Measurements from ENCODE around the gene SYT6.

The SYT6 gene

DNA sequence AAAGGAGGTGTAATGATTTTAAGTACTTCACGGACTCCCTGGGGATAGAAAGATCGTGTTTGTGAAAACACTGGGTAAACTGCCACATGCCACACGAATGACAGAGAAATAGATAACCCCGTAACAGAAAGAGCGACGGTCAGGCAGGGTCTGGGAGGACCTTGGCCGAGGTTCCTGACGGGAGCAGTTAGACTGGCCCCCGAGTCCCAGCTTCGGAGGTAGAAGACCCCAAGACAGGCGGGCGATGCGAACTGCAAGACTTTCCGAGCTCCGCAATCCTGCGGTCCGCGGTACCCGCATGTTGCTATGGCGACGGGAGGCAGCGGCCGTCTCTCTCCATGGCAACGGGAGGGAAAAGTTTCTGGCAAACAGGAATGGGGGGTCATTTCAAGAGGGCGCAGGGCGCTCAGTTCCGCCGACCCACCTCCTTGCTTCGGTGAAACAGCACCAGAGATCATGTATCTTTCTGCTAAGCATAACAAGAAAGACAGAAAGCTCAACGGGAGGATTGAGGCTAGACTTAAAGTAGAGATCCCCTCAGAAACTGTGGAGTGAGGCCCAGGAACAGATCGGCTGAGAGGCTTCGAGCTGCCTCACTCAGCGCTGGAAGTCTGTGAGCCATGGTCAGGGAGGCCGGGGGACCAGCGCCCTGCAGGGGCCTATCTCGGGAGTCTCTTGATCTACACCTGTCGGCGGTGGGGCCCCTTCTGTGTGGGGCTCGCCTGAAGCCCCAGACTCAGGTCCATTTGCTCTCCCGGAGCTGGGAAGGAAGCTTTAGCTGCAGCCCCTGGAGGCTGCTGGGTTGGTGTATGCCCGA lies 685 bp upstream of the SYT6 start:
- DNase-seq = no peak

DNA sequence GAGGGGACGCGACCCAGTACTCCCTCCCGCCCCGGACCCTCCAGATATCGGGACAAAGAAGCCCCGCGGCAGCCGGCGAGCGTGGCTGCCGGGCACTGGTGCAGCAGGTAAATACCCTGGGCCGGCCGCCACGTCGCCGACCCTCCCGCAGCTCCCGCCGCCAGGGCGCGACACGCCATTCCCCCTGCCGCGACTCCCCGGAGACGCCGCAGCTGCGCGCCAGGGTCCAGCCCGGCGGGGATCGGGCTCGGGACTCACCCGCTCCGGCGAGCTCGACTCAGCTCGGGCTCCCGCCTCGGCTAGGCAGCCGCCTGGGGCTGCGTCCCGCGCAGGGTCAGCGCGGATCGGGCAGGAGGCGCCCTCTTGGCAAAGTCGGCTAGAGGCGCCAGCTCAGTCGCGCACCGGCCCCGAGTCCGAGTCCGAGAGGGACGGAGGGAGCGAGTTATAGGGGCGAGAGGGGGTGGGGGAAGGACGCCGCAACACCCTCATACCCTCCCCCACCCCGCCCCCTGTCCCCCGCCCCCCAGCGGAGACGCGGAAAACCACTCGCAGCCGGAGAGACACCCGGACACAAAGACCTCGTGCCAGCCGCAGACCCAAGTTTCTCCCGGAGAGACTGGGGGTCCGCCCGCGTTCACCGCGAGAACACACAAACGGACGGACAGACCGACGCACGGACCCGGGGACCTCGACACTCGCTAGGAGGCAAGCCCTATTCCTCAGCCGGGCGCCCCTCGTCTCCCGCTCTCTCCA lies 985 bp downstream of the SYT6 start:
- DNase-seq = no peak

DNA sequence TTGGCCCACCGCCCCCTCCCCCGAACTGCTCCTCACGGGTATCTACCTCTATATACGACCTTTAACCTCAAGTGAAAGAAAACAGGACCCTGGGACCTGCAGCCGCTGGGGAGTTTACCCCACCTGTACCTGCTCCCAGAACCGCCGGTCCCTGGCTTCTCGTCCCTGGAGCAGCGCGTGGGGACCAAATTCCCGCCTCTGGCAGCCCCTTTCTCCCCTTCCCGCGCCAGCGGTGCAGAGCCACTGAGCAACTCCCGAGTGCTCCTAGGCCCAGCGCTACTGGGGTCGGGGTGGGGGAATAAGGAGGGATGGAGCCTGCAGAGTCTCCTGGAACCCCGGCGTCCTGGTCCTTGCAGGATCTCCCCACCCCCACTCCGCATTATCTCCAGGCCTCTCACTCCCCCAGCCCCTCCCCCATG lies 1.6 kb downstream of the SYT6 start:
- no peak for DNase-seq

DNA sequence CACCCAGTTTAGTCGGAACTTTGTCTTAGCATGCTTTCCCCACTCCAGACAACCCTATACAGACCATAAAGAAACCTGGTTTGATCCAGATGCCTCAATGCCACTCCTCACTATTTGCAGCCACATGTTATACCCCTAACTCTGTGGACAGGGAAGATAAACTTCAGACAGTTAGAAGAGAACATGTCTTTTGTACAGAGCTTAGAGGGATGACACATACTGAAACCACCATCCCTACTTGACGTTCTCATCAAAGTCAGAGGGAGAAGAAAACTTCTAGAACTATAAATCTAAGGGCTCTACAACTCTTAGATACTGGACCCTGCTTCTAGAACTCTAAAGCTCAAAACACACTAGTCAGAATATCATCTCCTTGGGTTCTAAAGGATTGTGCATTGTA lies 3.7 kb downstream of the SYT6 start:
- DNase-seq = no peak

DNA sequence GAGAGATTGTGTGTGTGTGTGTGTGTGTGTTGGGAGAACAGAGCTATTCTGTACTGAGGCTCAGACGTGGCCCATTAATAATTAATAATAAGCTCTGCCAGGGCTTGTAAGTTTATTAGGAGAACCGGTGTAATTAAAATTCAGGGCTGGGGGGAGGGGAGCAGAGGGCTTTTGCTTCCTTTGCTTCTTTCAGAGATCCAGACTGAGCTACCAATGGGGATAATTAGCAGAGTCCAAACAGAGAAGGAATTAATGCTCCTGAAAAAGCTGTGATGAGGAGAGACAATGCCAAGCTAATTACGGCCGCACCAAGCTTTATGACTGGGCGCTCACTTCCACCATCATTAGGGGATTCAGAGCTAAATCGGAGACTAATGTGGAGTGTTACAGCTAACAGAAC lies 4.5 kb downstream of the SYT6 start:
- no peak for DNase-seq

DNA sequence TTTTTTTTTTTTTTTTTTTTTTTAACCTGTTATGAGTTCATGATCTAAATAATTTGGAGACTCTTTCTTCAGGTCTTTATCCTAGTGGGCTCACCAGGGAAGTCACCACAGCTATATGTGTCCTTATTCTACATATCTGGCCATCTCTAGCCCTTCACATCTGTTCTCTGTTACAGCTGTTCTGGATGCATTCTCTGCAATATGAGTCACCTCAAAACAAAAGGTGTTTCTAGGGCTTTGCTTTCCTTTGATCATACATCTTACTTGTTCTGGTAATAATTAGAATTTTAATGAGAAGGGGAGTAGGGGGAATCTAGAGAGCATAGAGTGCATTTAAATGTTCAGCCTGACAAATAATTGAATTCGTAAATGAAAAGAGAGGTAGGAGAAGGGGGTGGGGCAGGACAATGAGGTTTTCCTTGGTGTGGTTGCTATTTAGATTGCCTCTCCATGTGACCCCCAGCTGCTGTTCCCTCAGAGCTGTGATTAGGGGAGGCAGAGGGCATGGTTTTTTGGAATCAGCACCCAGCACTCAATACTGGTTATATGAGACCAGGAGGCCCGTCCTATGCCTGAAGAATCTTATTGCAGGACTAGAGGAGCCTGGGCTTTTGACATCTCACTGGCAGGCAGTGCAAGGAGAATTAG lies 8.0 kb downstream of the SYT6 start:
- DNase-seq = no peak

DNA sequence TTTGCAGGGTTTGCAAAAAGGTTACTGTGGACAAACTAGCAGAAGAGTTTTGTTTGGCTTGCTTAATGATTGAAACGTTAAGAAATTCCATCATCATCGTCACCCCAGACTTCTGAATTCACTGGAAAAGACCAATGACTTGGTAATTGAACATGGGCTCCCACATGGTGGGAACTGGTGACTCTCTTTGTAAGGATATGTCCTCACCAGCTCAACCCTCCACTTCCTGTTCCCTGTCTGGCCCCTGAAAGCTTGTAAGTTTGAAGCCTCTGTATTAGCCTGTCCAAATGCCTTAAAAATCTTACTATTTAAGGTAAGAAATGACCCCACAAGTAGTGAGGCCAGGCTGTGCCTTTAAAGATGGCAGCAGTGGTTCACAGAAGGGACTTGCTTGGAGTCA lies 9.7 kb downstream of the SYT6 start:
- no peak for DNase-seq

DNA sequence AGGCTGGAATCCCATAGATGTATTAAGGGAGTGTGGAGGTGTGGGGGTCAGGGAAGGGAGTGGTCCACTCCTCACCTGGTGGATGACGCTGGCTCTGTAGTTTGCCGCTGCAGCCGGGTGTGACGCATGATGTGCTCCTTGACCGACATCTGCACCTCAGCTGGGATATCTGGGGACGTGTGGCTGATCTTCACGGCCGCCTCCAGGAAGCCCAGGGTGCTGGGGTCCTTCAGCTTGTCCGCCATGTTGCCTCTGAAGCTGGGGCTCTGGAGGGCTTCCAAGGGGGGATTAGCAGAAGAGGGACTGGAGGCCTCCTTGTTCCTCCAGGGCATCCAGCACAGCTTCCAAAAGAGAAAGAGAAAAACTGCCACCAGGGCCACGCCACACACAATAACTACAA lies 14.1 kb downstream of the SYT6 start:
- no peak for DNase-seq

DNA sequence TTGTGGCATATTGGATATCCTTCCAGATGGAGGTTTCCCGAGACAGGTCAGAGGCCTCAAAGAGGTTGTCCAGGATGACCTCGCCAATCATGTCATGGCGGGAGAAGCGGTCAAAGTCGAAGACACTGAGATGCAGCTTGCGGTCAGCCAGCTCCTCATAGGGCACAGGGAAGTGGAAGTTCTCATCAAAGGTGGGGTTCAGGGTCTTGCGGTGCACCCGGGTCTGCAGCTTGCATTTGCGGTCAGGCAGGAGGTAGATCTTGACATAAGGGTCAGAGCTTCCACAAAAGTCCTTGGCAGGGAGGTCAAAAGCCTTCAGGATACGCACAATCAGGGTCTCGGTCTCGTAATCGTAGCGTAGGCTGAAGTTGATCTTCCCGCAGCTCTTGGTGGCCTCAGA lies 16.2 kb downstream of the SYT6 start:
- no peak for DNase-seq

DNA sequence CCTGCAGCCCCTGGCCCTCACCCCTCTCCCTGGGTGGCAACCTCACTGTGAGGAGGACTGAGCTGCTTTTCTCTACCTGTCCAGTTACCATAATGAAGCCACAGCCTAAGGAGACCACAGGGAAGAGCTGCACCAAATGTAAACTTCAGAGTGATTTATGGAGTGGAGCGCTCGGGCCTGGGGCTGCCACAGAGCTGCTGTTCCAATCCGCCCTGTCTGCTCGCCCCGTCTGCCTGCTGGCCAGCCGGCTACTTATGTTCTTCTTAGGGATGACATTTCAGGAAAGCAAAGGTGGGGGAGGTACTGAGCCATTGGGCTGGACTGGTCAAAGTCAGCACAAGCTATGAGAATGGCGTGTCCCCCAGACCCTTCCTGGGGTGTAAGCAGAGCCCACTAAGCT lies 17.9 kb downstream of the SYT6 start:
- no peak for DNase-seq

DNA sequence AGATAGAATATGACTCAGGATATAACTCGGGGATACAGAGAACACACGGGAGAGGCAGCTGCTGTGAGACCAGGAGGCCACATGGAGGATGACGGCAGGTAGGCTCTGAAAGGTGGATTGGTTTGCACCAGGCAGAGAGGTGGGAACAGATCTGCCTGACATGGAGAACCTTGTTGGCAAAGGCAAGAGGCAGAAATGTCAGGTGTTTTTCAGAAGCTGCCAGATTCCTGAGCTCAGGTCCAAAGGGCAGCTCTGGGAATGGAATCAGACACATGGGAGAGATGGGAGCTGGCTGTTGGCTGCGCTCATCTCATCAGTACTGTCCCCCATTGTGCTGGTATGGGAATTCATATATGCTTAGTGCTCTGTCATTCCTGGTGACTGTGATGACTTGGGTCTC lies 19.2 kb downstream of the SYT6 start:
- DNase-seq = no peak

DNA sequence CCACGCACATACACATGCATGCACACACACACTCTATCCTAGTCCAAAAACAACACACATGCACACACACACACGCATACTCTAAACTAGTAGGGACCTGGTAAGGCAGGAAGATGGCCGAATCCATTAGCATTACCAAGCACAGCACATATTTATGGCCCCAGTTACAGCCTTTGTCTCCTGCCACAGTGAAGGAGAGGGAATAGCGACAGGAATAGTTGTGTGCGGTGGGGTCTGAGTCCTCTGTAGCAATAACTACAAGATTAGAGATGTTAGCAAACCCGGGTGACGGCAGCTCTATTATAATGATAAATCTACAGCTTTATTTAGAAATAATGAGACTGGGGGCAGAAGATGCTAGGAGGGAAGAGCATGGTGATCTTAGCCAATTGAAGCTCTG lies 20.5 kb downstream of the SYT6 start:
- no peak for DNase-seq

DNA sequence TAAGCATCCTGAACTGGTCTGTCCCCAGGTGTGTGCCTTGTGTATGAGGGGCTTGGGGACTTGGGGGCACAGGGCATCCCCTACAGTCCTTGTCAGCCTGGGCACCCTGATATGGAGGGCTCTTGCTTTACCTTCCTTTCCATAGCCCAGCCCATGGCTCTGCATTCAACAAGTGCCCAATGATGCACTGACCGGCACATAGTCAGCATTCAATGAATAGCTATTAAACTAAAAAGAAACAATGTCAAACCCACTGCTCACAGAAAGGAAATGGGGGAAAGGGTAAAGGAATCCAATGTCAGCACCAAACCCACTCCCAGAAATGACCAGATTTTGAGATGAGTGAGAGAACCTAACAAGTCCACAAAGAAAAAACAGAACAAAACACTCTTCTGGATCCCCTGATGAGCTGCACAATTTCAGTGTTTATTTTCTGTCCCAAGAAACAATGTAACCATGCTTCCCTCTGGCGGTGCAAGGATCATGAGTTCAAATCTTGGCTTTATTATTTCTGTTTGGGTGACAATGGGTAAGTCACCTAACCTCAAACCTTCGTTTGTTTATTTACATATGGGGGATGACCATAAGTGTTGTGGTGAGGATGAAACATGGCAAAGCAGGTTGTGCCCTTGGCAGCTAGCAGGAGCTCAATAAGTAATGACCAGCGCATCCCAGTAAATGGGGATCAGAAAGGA lies 22.0 kb downstream of the SYT6 start:
- no peak for DNase-seq

DNA sequence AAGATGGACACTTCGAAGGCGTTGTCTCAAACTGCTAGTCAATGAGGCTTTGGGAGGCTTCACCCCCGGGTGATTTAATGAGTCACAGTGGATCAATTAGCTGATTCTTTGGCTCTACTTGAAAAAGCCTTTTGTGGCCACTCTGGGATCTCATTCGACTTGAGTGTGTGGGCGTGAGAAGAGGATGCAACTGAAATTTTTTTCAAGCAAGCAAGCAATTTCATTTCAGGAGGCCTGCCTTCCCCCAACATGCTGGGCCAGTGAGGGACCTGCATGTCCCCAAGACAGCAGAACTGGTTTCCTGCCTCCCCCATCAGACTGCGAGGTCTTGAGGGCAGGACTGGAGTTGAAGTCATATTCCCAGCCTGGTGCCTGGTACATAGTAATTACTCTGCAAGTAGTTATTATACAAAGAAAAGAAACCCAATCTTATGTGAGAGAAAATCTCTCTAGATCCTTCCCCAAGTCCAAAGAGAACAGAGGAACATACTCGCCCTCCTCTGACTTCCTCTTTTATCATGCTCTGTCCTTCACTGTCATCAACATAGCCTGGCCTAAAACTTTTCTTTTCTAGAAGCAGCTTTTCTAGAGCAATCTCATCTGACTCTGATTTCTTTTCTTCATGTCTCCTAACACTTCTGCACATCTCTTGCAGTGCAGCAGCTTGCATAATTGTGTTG lies 22.7 kb downstream of the SYT6 start:
- DNase-seq = no peak

DNA sequence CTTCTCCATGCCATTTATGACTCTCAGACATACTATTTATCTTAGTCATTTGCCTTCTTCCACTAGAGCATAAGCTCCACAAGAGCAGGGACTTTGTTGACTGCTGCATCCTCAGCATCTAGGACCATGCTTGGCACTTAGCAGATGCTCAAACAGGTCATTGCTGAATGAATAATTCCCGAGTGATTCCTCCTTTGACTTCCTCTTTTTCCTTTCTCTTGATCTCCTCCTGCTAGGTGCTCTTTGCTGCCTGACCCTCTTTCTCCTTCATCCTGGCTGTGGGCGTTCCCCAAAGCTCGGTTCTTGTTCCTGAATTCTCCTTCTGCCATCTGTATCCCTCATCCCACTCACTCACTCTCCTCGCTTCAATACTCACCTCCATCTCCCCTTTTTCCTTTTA lies 23.5 kb downstream of the SYT6 start:
- DNase-seq = no peak

DNA sequence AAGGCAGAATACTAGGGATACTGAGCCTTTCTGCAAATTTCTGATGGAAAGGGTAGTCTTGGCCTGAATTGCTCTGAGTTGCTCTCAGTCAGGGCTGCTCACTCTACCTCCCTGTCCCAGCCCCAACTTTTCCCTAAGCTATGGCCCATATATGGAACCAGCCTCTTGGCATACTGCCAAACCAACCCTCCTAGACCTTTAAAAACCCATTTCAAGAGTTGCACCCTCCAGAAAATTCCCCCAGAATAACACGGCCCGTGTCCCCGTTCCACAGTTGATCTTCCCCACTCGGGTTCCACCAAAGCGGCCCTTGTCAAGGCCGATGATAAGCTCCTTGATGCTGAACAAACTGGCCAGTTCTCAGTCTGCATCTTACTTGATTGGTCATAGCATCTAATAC lies 25.4 kb downstream of the SYT6 start:
- no peak for DNase-seq

DNA sequence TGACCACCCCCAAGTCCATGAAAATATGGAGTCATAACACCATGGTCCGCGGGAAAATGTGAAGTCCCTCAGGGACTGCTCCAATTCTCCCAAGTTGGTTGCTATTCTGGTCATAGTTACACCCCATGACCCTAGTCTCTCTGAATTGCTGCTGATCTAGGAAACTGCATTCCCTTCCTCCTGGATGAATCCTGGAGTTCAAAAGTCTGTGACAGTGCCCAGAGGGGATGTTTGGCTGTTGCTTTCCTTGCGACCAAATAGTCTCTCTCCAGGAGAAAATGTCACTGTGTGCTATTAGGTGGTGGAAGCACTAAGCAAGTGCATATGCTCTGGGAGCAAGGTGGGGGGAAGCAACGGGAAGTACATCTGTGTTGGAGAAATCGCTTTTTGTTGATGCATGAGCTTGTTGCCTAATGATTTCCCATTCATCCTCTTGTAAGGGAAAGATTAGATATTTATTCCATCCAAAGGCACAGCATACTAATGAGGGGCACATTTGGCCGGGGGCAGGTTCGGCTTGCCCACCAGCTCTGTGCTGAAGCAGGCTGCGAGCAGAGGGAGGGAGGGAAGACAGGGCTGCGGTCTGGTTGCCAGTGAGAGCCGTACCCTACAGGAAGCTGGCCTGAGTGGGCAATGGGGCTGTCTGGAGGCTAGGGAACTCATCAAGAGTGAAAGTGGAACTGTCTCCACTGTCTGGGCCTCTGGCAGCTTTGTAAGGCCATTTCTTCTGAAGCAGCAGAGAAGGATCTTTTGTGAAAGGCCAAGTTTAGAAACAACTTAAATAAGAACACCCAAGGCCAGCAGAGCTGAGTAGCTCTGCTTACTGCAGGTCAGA lies 27.2 kb downstream of the SYT6 start:
- no peak for DNase-seq

DNA sequence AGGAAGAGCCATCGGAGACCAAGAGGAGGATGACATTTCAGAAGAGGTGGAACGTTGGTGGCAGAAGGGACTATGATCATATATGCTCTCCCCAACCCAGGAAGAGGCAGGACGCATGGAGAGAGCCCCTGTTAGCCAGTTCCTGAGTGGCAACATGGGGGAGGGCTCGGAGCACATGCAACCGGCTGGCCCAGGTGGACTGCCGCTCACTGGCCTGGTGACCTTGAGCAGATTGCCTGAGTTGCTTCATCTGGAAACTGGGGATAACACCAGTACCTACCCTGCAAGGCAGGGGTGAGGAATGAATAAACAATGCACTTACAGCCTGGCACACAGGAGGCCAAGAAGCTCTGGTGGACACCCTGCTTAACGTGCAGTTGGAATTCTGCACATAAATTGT lies 29.0 kb downstream of the SYT6 start:
- DNase-seq = no peak

DNA sequence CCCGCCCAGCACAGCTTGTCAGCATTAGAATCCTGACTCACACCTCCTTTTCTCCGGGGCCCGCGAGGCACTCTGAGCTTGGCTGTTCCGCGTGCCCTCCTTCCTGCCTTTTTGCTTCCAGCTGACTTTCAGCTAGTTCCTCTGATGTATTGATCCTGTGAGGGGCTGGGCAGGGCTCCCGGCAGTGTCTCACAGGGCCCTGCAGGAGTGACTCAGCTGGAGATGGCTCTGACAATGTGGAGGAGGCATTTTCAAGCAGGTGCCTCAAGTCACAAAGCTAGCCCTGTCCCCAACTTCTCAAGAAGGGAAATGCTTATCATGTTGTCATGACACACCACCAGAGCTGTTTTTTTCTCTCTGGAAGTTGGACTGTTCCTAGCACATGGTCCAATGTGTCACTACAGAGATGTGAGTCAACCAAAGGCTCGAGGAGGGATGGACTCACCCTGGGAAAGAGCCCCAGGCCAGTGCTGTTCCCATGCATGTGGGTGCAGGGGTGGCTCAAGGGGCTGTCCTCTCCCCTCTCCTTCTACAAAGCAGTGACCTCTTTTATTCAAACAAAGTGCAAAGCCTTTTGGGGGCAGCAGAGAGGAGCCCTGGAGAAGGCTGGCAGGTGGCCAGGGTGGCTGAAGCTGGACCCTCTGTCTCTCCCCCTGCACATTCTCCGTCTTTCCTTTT lies 30.6 kb downstream of the SYT6 start:
- DNase-seq = no peak

DNA sequence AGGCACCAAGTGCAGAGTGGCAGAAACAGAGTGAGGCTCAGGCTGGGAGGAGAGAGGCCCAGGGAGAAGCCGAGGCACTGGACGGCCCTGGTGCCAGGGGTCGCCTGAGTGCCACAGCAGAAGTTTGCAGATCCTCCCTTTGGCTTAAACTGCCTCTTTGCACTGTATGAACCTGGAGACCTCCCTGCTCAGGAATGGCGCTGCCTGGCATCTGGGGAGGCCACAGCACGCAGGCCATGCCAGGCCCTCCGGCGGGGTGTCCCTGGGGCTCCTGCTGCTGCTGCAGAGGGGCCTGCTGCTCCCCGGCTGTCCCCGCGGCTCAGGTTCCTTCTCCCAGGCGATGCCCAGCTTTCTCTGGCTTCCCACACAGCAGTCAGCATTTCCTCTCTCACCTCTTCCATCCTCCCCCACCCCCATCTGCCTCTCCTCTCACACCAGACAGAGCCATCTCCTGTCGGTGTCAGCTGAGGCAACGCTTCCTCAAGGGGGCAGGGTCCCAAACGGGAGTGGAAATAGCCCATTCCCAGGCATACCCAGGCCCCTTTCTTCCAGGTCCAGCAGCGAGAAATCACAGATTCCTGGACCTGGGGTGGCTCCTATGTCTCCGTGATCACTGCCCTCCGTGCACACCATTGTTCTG lies 35.2 kb downstream of the SYT6 start:
- DNase-seq = no peak

DNA sequence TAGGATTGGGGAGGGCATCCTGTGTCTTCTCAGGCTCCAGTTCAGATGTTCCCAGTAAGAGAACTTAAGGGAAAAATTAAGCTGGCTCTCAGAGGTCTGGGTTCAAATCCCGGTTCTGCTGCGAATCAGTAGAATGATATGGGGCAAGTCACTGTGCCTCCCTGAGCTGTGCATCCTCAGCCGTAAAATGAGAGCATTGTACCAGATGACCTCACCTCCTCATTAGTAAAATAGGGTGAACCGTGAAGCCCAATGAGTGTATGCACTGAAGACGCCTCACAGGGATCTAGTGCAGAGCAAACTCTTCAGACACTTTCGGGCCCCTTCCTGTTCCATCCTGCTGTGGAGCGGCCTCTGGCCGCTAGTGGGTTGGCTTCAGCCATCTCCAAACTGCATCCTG lies 36.0 kb downstream of the SYT6 start:
- no peak for DNase-seq
